Measurements from ENCODE around the gene CEP112. TPM values are rescaled to one million over a fixed set of nuclear protein-coding genes. Genes with fewer than 3 reads are reported as not detected.

Gene CEP112
- total and polyA plus RNA-seq, 8 donors: 8.4 to 11.4 (median 9.8) TPM

GRCh38 chr17:66149562-66149961 is 42.4 kb downstream of the CEP112 start:
- H3K4me1 ChIP-seq: no peaks in the 10 kb centered on the region
- FAIRE-seq (no peak), DNase-seq (no peak), ATAC-seq (no peak)
- TF ChIP-seq CTCF (IDR thresholded peaks at IDR 0.05): no peak
- no peaks in the 10 kb centered on the region for H3K36me3 ChIP-seq
- no peak overlapping the region for H3K4me3 ChIP-seq
- intact Hi-C loops (cut with DNase I): no loop called here
- no peak overlapping the region for H3K27ac ChIP-seq
- H3K9me3 ChIP-seq: no peaks in the 10 kb centered on the region
- no peaks in the 10 kb centered on the region for H3K27me3 ChIP-seq

- H3K4me3 ChIP-seq: no peak overlapping the region
- 95 to 97% methylated on average over 4 of the region's 4 CpGs for WGBS, 2 donors
- H3K9me3 ChIP-seq: no peaks in the 10 kb centered on the region
- H3K4me1 ChIP-seq: no peaks in the 10 kb centered on the region
- DNase-seq (no peak), ATAC-seq (no peak), FAIRE-seq (no peak)
- H3K36me3 ChIP-seq: no peaks in the 10 kb centered on the region
- intact Hi-C loops (cut with DNase I): no loop called here
- no peak for TF ChIP-seq CTCF (IDR thresholded peaks at IDR 0.05)
- H3K27ac ChIP-seq: no peak overlapping the region
- H3K27me3 ChIP-seq: no peaks in the 10 kb centered on the region
These were observed 45.5 kb downstream of the CEP112 start for GRCh38 chr17:66146394-66146793.

- intact Hi-C loops (cut with DNase I): no loop called here
- Histone ChIP-seq H3K36me3 (no peaks in the 10 kb centered on the region), H3K27ac (no peak overlapping the region), H3K4me3 (no peak overlapping the region), H3K27me3 (no peaks in the 10 kb centered on the region), H3K9me3 (no peaks in the 10 kb centered on the region), H3K4me1 (no peaks in the 10 kb centered on the region)
- DNase-seq (no peak), FAIRE-seq (peak; percentile 47), ATAC-seq (no peak)
- 90 to 94% methylated on average over 2 of the region's 2 CpGs for WGBS, 2 donors
- no peak for TF ChIP-seq CTCF (IDR thresholded peaks at IDR 0.05)
These were observed 48.2 kb downstream of the CEP112 start for GRCh38 chr17:66143657-66144282.

DNA sequence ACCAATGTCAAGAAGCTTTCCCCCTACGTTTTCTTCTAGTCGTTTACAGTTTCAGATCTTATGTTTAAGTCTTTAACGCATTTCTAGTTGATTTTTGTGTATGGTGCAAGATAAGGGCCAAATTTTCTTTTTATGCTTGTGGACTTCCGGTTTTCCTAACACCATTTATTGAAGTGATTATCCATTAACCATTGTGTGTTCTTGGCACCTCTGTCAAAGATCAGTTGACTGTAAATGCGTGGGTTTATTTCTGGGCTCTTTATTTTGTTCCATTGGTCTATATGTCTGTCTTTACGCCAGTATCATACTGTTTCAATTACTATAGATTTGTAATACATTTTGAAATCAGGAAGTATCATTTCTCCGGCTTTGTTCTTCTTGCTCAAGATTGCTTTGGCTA is 49.5 kb downstream of the CEP112 start:
- no peaks in the 10 kb centered on the region for H3K27me3 ChIP-seq
- ATAC-seq (no peak), DNase-seq (no peak), FAIRE-seq (no peak)
- 83 to 86% methylated on average over 7 of the region's 7 CpGs for whole genome bisulfite sequencing, 2 donors
- intact Hi-C loops (cut with DNase I): no loop called here
- no peaks in the 10 kb centered on the region for H3K9me3 ChIP-seq
- no peaks in the 10 kb centered on the region for H3K4me1 ChIP-seq
- no peak overlapping the region for H3K4me3 ChIP-seq
- no peaks in the 10 kb centered on the region for H3K36me3 ChIP-seq
- H3K27ac ChIP-seq: no peak overlapping the region
- TF ChIP-seq CTCF (IDR thresholded peaks at IDR 0.05): no peak

- Histone ChIP-seq H3K4me3 (no peak overlapping the region), H3K36me3 (peaks cover 0 to 3% (median 0%) of the 10 kb centered on the region in 3 donors), H3K27ac (no peak overlapping the region), H3K9me3 (no peaks in the 10 kb centered on the region), H3K27me3 (no peaks in the 10 kb centered on the region), H3K4me1 (no peaks in the 10 kb centered on the region)
- no peak for DNase-seq
- WGBS, 2 donors: 87 to 90% methylated on average over 3 of the region's 3 CpGs
- intact Hi-C loops (cut with DNase I): no loop called here
- no peak for ATAC-seq
- no peak for TF ChIP-seq CTCF (IDR thresholded peaks at IDR 0.05)
- FAIRE-seq: no peak
These were observed 53.8 kb downstream of the CEP112 start for GRCh38 chr17:66138120-66138519.
